NCI-H187 treated with DMSO at 0.1 percent for 48 hours (cell line): ENCODE measurements around the gene TST.

Experiments
- DNase-seq: peaks from one replicate; lab custom pipeline; 2025; lab: John Stamatoyannopoulos, UW

Gene TST

DNA sequence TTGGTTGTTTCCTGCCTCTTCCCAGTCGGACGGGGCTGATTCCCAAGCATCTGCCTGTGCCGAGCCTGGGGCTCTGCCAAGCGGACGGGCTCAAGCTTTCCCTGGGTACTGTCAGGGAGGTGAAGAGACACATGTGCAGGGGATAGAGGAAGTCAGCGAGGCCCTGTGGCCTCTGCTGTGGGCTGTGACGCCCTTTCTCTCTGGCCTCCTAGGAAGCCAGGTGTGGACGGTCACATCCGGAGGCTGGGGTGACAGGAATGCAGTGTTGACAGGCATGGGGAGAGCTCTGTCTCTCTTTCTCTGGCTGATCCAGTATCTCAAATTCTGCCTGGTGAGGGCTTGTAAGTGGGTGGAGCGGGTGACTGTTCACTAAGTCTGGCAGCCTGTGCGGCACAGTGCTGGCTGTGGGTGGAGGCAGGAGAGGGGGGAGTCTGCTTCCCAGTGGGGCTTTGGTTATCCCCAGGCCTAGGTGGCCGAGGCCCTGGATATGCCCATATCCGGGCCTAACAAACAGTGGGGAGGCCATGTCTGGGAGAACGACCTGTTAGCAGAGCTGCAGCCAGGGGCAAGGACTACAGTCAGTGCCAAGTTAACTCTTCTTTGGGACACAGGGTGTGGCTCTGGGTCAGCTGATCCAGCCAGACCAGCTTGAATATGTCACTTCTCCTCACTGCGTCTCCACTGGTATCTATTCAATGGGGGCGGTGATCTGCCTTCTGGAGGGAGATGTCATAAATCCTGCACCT lies 34.2 kb upstream of the TST start:
- no peak for DNase-seq

DNA sequence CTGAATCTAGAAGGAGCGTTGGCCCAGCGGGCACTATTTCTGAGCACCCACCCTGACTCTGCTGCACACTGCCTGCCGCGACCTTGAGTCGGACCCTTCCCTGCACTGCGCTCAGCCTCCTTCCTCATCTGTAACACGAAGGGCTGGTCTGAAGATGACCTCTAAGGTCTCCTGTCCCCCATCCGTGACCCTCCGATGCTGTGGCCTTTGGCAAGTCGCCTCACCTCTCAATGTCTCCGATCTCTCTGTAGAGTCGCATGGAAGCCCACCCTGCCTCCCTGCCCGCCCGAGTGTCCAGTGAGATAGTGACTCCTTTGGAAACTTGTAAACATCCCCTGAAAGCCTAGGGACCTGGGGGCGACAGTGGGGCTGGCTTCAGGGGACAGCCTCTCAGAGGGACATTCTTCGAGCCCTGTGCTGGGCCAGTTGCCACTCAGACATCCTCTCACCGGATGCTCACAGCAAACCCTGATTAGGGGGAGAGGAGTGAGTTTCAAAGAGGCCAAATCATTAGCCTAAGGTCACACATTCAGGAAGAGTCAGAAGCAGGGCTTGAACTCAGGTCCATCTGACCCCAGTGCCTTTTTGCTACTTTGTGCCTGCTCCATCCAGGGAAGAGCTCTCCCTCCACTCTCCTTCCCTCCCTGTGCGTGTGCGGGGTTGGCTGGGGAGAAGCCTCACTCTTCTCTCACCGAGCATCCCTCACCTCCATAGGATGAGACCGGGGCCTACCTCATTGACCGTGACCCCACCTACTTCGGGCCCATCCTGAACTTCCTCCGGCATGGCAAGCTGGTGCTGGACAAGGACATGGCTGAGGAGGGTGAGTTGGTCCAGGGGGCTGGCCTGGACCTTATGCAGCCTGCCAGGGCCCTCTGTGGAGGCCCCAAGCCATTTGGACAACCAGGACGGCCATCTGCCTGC lies 33.4 kb upstream of the TST start:
- no peak for DNase-seq

GRCh38 chr22:37051391-37052385 lies 32.4 kb upstream of the TST start, which contains the start of gene KCTD17:
Gene KCTD17 (plus strand): TSS chr22:37051742. CDS start chr22:37051761, 19 bp downstream.
- no peak for DNase-seq

- no peak for DNase-seq
These were observed 31.7 kb upstream of the TST start for GRCh38 chr22:37050913-37051312.

DNA sequence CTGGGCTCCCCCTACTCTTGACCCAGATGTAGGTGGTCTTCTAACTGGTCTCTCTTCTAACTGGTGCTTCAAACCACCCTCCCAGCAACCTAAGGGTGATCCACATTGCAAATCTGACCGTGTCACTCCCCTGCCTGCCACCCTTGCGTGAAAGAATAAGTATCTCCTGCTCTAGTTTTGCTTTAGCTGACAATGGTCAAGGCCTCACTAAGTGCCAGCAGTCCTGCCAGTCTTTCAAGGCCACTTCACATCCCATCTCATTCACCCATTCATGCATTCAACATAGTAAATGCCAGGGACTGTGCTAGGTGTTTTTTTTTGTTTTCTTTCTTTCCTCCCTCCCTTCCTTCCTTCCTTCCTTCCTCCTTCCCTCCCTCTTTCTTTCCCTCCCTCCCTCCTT lies 30.0 kb upstream of the TST start:
- DNase-seq = no peak

DNA sequence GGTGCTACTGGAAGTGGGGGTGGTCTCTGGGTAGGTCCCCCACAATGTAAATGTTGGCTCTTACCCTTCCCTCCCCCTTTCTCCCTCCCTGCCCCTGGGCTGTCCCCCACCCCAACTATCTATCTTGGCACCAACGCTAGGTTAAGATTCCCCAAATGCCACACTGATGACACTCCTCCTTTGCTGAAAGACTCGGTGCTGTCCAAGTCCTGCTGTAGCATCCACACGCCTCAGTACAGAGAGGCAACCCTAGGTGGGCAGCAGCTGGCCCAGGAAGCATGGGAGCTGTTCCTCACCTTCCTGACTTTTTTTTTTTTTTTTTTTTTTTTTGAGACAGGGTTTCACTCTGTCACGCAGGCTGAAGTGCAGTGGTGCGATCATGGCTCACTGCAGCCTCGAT lies 28.9 kb upstream of the TST start:
- DNase-seq = no peak

GRCh38 chr22:37047006-37047405 lies 27.8 kb upstream of the TST start:
- no peak for DNase-seq

- no peak for DNase-seq
These were observed 27.3 kb upstream of the TST start for GRCh38 chr22:37046589-37046988.

DNA sequence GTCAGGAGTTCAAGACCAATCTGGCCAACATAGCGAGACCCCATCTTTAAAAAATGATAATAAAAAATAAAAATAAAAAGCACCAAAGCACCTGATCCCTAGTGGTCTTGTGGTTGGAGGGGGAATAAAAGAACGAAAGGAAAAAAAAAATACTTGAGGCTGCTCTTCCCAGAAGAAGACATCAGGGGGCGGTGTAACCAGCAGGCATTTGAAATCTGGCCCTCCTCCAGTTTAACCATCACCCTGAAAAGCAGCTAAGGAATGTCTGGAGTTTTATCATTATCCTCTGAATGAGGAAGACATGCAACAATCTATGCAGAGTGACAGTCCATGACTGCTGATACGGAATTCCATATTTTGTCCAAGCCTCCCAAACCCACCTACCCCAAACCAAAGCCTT lies 26.7 kb upstream of the TST start:
- DNase-seq = no peak

DNA sequence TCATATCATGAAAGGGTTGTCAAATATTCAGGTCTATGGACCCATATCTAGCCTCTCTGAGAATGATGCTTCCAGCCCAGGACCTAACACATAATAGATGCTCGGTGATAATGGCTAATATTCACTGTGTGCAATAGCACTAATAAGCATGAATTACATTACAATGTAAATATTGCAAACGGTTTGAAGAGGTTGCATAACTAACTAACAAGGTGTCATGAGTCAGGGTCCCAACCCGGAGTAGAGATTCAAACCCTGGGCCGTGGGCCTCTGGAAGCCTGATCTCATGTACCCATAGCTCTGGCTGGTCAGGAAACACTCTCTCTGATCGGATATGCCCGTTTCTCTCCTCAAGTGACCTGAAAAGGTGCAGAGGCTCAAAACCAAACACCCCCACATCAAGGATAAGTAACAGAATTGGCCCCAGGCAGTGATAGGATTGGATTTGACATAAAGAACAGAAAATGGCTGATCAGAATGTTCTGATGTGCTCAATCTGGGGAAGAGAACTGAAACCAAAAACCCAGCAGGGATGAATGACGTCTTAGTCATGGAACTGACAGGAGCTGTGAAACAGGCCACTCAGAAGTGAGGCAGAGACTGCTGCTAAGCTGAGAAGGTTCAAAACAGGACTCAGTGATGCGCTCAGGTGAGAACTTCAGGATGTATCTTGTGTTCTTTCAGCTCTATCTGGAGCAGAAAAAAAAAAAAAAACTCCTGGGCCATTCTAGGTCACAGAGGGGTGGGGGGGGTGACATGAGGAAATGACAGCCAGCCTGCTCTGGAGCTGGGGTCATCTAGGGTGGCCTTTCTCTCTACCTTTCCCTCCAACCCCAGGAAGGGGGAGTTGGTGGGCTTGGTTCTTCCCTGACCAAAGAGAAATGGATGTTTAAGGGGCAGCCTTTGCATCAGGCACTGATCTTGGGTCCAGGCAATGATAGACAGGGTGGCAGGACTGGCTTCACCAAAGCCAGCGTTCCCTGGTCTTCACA lies 25.7 kb upstream of the TST start:
- DNase-seq = no peak

DNA sequence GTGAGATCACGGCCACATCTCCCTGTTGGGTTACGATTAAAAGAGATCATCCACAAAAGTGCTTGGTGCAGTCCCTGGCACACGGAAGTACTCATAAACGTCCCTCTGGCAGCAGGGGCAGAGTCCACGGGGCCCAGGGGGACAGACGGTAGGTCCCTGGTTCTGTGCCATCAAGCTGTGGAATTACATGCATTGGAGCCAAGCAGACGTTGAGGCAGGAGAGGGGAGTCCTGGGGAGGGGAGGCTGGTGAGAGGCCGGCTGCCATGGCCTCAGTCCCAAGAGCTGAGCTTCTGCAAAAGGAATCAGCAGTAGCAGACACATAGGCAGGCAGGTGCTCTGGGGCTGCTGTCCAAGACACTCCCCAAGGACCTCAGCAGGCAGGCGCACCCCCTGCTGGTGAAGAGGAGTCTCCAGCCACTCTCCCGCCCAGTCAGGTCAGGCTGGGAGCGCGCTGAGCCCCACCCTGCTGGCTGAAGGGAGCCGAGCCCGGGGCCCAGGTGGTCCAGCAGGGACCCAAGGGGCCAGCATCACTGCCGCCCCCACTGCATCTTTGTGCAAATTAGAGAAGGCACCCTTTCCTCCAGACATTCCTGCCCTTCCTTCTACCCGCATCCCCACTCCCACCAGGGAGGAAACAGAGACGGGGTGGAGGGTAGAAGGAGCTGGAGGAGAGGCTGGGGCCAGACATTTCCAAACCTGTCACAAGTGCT lies 24.7 kb upstream of the TST start:
- DNase-seq = no peak

GRCh38 chr22:37043209-37043827 lies 24.1 kb upstream of the TST start:
- no peak for DNase-seq

DNA sequence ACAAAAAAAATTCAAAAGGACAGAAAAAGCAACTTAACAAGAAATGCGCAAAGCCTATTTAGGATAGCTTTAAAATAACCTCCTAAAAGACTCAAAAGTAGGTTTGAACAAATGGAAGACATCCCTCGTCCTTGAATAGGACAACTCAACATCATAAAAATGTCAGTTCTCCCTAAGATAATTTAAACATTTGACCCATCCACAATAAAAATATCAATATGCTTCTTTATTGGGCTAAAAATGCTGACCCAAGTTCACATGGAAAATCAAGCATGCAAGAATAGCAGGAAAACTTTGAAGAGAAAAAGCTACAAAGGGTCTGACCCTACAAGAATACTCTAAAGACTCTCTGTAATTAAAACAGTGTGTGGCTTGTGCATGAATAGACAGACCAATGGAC lies 20.2 kb upstream of the TST start:
- DNase-seq = no peak

DNA sequence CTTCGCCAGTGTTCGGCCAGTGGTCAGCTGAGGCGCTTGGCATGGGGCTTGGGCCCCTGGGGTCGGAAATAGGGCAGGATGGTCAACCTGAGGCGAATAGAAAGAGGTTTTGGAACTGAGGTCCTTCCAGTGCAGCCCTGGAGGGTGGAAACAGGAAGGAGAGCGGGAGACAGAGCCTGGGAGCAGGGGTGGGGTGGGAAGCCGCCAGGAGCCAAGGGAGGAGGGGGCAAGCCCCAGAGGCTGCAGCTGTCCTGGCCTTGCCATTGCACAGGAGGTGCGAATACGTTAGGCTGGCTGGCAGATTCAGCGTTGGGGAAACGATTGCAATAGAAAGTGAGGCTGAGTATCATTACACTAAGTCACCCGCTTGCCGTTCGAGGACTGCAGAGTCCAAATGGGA lies 18.4 kb upstream of the TST start:
- no peak for DNase-seq

DNA sequence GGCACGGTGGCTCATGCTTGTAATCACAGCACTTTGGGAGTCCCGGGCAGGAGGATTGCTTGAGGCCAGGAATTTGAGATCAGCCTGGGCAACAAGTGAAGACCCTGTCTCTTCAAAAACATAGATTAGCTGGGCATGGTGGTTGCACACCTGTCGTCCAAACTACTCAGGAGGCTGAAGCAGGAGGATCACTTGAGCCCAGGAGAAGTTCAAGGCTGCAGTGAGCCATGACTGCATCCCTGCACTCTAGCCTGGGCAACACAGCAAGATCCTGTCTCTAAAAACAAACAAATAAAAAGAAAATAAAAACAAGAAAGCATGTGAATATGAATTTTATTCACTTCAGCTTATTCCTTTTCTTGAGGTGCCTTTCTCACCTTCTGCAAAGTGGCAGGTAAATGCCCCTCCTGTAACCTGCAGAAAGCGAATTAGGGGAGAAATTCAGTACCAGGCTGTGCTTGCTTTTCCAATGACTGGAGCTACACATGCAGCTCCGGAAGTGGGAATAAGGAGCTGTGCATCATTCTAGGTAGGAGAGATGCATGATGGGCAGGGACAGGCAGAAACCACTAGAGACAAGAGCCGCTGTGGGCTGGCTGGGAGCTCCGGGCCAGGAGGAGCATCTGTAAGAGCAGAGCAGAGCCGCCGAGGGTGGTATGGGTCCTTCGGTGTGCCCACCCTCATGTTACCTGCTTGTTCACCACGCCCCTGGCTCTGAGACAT lies 17.6 kb upstream of the TST start:
- no peak for DNase-seq

- DNase-seq = no peak
These were observed 14.6 kb upstream of the TST start for GRCh38 chr22:37033605-37034430.

DNA sequence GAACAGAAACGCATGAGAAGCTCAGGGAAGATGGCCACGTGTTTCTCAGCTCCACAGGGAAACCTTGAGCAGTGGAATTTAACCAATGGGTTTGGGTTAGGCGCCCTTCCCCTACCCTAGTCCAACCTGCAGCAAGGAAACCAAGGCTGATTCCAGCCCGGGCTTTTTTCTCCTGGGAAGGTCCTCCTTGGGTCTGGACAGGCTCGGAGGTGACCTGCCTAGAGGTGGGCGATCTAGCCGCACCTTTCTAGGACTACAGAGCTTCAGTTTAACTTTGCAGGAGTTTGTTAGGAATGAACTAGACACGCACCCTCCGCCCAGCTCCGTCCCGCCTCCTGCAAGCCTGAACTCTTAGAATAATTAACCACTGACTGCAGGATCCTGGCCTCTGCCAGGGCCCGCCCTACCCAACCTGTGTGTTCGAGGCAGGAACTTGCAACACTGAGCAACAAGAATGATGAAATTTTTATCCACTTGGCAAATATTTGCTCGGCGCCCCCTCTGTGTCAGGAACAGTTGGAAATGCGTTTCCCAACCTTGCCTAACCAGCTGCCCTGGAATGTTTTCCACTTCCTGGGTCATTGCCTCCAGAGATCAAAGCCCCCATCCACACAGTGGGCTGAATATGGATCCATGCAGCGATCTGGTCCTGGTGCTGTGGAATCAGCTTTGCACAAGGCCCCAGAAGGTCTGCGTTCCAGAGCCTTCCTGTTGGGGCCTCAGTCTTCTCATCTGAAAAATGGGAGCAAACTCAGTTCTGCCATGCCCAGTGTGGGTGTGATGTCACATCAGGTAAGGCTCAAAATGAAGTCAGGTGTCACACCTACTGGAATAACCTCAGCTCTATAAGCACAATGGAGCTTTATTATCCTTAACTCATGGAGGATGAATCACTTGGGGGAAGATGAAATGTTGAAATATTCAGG lies 13.6 kb upstream of the TST start:
- DNase-seq = no peak
